Measurements from ENCODE around the gene FNBP1.
"Not testable (repeated sequence)": the region's sequence is repeated elsewhere in the genome, so short reads cannot be mapped to it uniquely, and the experiment has no call there.

The FNBP1 gene

GRCh38 chr9:130020618-130021017 is 22.4 kb downstream of the FNBP1 start:
- H3K79me2 ChIP-seq (ENCODE audit: control insufficient read depth, low read length) = peaks cover 100% of the 10 kb centered on the region
- TF ChIP-seq CTCF (IDR thresholded peaks at IDR 0.05; ENCODE audit: low read depth, low read length, poor library complexity, severe bottlenecking) (no peak), EZH2phosphoT487 (IDR thresholded peaks at IDR 0.05; ENCODE audit: borderline replicate concordance, low read length) (no peak)
- H4K20me1 ChIP-seq (ENCODE audit: control insufficient read depth, insufficient read depth, low read depth, low read length) = peaks cover 43% of the 10 kb centered on the region
- H3K27ac ChIP-seq (ENCODE audit: low read depth, low read length) = 0 out of 2 replicates have a peak overlapping the region, but pooled peaks have one; percentile 8
- H3K4me3 ChIP-seq (ENCODE audit: low read length) = no peak overlapping the region
- peaks cover 7% of the 10 kb centered on the region; the same call in 1 of the 2 replicates for H3F3A ChIP-seq (ENCODE audit: control insufficient read depth, insufficient read depth)
- peaks cover 96% of the 10 kb centered on the region for H3K4me1 ChIP-seq (ENCODE audit: control insufficient read depth, low read length)
- H3K4me2 ChIP-seq (ENCODE audit: low read length) = peak overlapping the region; percentile 67
- H3K36me3 ChIP-seq (ENCODE audit: control insufficient read depth, low read length) = peaks cover 45% of the 10 kb centered on the region
- H3K9me3 ChIP-seq (ENCODE audit: control insufficient read depth, insufficient read depth, low read length) = no peaks in the 10 kb centered on the region
- no peaks in the 10 kb centered on the region for H3K27me3 ChIP-seq (ENCODE audit: control insufficient read depth, low read length)
- H3K9me2 ChIP-seq (replicated peaks; ENCODE audit: control insufficient read depth, low read length) = no peaks in the 10 kb centered on the region

- H4K20me1 ChIP-seq (ENCODE audit: control insufficient read depth, insufficient read depth, low read depth, low read length) = peaks cover 36% of the 10 kb centered on the region
- peaks cover 100% of the 10 kb centered on the region for H3K79me2 ChIP-seq (ENCODE audit: control insufficient read depth, low read length)
- no peaks in the 10 kb centered on the region for H3K27me3 ChIP-seq (ENCODE audit: control insufficient read depth, low read length)
- TF ChIP-seq CTCF (IDR thresholded peaks at IDR 0.05; ENCODE audit: low read depth, low read length, poor library complexity, severe bottlenecking) (no peak), EZH2phosphoT487 (IDR thresholded peaks at IDR 0.05; ENCODE audit: borderline replicate concordance, low read length) (no peak)
- H3K4me2 ChIP-seq (ENCODE audit: low read length) = no peak overlapping the region
- no peaks in the 10 kb centered on the region for H3K9me2 ChIP-seq (replicated peaks; ENCODE audit: control insufficient read depth, low read length)
- H3K4me3 ChIP-seq (ENCODE audit: low read length) = no peak overlapping the region
- peaks cover 89% of the 10 kb centered on the region for H3K4me1 ChIP-seq (ENCODE audit: control insufficient read depth, low read length)
- H3F3A ChIP-seq (ENCODE audit: control insufficient read depth, insufficient read depth) = peaks cover 7% of the 10 kb centered on the region; the same call in 1 of the 2 replicates
- no peaks in the 10 kb centered on the region for H3K9me3 ChIP-seq (ENCODE audit: control insufficient read depth, insufficient read depth, low read length)
- peaks cover 51% of the 10 kb centered on the region for H3K36me3 ChIP-seq (ENCODE audit: control insufficient read depth, low read length)
- H3K27ac ChIP-seq (ENCODE audit: low read depth, low read length) = no peak overlapping the region
Observed at GRCh38 chr9:130018265-130018664, 24.7 kb downstream of the FNBP1 start.

- H3K36me3 ChIP-seq (ENCODE audit: control insufficient read depth, low read length) = peaks cover 46% of the 10 kb centered on the region
- H3K27ac ChIP-seq (ENCODE audit: low read depth, low read length); H3K9me3 ChIP-seq (ENCODE audit: control insufficient read depth, insufficient read depth, low read length); H3K4me3 ChIP-seq (ENCODE audit: low read length); H3K9me2 ChIP-seq (replicated peaks; ENCODE audit: control insufficient read depth, low read length); H3F3A ChIP-seq (ENCODE audit: control insufficient read depth, insufficient read depth); H3K27me3 ChIP-seq (ENCODE audit: control insufficient read depth, low read length); H3K4me2 ChIP-seq (ENCODE audit: low read length): not testable (repeated sequence)
- peaks cover 88% of the 10 kb centered on the region for H3K4me1 ChIP-seq (ENCODE audit: control insufficient read depth, low read length)
- peaks cover 33% of the 10 kb centered on the region for H4K20me1 ChIP-seq (ENCODE audit: control insufficient read depth, insufficient read depth, low read depth, low read length)
- peaks cover 100% of the 10 kb centered on the region for H3K79me2 ChIP-seq (ENCODE audit: control insufficient read depth, low read length)
Observed at GRCh38 chr9:130017510-130017909, 25.5 kb downstream of the FNBP1 start.

- Histone ChIP-seq H3K9me2 (replicated peaks; ENCODE audit: control insufficient read depth, low read length) (no peaks in the 10 kb centered on the region), H3K4me1 (ENCODE audit: control insufficient read depth, low read length) (peaks cover 88% of the 10 kb centered on the region), H3K27ac (ENCODE audit: low read depth, low read length) (no peak overlapping the region), H3K4me3 (ENCODE audit: low read length) (no peak overlapping the region), H3K79me2 (ENCODE audit: control insufficient read depth, low read length) (peaks cover 100% of the 10 kb centered on the region), H3K27me3 (ENCODE audit: control insufficient read depth, low read length) (no peaks in the 10 kb centered on the region), H3K36me3 (ENCODE audit: control insufficient read depth, low read length) (peaks cover 45% of the 10 kb centered on the region), H3K4me2 (ENCODE audit: low read length) (no peak overlapping the region), H3F3A (ENCODE audit: control insufficient read depth, insufficient read depth) (peaks cover 7% of the 10 kb centered on the region; the same call in 1 of the 2 replicates), H4K20me1 (ENCODE audit: control insufficient read depth, insufficient read depth, low read depth, low read length) (peaks cover 31% of the 10 kb centered on the region), H3K9me3 (ENCODE audit: control insufficient read depth, insufficient read depth, low read length) (no peaks in the 10 kb centered on the region)
- no peak for TF ChIP-seq EZH2phosphoT487 (IDR thresholded peaks at IDR 0.05; ENCODE audit: borderline replicate concordance, low read length)
- TF ChIP-seq CTCF (IDR thresholded peaks at IDR 0.05; ENCODE audit: low read depth, low read length, poor library complexity, severe bottlenecking) = no peak
Observed at GRCh38 chr9:130017076-130017475, 25.9 kb downstream of the FNBP1 start.

Measured in DOHH2 (cell line).